ENCODE measurements around the gene SUGCT.

- TF ChIP-seq TAF1 (IDR thresholded peaks at IDR 0.05; ENCODE audit: borderline replicate concordance, low read depth, low read length) (no peak), POLR2AphosphoS5 (IDR thresholded peaks at IDR 0.05; ENCODE audit: low read depth, low read length) (no peak), CTCF (IDR thresholded peaks at IDR 0.05) (no peak), SMC3 (IDR thresholded peaks at IDR 0.05; ENCODE audit: low read depth, low read length) (no peak; the same call in 1 of the 2 replicates)
These were observed 508.9 kb downstream of the SUGCT start for GRCh38 chr7:40643664-40644063.

All from SK-N-SH (cell line).